GM19395 (cell line): Measurements from ENCODE around the gene BDH1.
"Not testable (repeated sequence)": the region's sequence is repeated elsewhere in the genome, so short reads cannot be mapped to it uniquely, and the experiment has no call there.

Experiments used
- ATAC-seq: cut with Tn5 transposase; IDR thresholded peaks from one replicate; pipeline ENCODE4 v1.9.1; 2021; ENCODE audit warnings: mild to moderate bottlenecking, moderate library complexity; ENCODE audit not compliant: unreplicated experiment

The BDH1 gene

DNA sequence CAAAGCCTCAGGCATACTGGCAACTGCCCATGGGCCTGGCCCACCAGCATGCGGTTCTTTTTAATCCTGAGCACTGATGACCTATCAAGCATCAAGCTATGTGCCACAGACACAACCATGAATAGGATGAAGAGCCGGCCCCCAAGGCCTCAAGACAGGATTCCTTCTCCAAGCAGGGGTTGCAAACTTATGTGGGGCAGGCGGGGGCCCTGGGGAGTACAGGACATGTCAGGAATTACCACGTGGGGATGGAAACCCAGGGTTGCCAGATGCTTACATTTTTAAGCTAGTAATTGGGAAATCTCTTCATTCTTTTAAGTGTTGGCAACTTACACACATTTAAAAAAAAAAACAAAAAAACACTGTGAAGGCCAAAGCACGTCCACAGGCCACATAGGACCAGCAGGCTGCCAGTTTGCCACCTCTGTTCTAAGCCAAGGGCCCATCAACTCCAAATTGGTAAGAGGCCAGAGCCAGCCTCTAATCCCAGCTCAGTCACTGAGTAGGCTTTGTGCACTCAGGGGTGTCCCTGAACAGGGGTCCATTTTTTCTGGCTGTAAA lies 32.8 kb downstream of the BDH1 start:
- no peak for ATAC-seq

DNA sequence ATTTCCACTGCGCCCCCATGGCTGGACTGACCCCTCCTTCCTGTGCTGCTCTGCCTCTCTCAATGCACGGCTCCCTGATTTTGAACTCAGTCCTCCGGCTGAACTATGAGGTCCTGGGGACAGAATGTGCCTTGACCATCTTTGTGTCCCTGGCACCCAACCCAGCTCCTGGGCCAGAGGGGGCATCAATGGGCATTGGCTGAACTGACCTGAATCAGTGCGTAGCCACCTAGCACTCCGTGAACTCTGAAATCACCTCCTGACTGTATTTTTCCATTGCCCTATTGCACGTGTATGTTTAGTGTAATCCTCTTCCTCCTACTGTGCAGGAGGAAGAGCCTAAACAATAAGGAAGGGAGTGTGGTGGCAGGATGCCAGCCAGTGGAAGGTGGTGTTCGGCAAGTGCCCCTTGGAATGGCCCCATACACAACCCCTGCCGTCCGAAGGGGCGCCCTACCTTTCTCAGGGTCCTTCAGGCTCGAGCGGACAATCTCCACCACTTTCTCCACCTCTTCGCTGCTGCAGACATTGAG lies 33.5 kb downstream of the BDH1 start:
- ATAC-seq: no peak

DNA sequence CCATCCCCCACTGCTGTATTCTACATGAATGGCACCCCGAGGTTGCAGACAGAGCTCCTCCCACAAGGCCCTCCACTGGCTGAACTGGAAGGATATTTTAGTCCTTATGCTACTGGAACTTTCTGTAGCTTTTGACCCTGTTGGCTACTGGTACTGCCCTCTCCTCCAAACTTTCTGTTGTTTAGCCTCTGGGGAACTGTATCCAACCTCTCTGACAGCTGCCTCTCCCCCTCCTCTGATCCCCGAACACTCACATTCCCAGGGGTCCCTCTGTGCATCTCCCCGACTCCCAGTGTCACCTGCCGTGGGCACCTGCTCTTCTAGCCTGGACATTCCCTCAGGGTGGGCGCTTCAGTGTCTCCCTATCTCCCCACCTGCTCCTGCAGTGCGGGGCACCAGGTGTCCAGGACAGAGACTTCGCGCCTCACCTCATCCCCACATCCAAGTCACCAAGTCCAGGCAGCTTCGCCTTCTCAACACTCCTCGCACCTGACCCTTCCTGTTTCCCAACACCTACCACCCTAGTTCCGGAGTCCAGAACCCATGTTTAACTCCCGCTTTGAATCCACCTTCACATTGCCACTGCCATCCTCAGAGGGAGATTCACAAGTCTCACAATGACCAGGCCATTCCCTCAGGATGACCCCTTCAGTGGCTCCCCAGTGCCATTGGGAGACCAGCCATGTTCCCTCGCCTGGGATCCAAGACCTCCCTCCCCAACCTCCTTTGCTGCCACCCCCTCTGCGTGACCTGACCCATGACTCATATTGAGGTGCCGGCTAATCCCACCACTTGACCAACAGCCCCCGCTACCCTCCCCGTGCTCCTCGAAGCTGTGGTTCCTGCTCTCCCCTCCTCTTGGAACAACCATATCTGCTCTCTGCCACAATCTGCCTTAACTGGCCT lies 34.2 kb downstream of the BDH1 start:
- ATAC-seq: no peak

DNA sequence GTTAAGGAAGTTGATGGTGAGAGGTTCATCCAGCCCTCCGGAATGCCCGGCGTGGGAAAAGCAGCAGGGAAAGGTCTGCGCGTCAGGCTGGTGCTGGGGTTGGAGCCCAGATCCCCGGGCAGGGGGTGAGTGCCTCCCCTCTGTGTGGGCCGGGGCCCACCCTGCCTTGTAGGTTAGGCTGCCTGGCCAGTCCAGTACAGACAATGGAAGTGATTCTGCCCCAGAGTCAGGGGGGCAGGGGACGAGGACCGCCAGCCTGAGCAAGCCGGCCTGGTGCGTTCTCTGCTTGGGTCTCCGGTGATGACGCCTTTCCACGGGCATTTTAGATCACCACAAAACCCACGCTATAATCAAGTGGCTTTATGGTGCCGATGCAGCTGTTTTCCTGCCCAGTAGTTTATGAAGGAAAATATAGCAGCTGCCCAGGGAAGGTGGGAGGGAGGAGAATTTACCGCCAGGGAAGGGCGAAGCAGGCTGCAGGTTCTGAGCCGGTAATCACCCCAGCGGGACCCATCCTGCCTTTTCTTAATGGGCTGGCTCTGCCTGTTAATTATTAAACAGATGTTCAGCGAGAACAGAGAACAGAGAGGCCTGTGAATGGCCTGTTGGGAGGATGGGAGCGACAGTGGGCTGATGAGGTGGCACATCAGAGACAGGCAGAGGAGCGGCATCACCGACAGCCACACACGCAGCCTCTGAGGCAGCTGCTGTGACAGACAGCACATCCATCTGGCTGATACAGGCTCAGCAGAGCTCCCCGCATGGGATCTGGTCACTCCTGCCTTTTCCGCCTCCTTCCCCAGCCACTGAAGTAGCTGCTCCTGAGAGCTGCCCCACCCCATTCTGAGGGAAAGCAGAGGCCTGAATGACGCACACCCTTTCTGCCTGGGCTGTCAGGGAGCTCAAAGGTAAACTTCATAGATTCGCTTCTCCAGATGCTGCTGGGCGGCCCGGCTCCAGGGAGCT lies 35.2 kb downstream of the BDH1 start:
- no peak for ATAC-seq

DNA sequence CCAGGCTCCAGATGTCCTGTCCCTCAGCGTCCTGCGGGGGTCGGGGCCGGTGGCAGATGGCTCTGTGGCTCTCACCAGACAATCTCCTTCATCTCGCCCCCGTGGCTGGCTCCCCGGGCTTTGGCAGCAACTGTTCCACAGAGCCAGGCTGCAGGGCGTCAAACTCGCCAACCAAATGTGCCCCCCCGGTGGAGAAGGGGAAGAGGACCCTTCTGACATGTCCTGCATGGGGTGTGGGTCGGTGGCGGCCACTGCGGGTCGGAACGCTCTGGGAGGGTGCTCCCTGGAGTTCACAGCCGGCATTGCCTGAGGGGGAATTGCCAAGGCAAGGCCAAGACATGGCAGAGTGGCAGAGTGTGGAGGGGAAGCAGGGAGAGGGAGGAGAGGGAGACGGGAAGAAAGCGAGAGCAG lies 36.0 kb downstream of the BDH1 start:
- ATAC-seq: no peak

DNA sequence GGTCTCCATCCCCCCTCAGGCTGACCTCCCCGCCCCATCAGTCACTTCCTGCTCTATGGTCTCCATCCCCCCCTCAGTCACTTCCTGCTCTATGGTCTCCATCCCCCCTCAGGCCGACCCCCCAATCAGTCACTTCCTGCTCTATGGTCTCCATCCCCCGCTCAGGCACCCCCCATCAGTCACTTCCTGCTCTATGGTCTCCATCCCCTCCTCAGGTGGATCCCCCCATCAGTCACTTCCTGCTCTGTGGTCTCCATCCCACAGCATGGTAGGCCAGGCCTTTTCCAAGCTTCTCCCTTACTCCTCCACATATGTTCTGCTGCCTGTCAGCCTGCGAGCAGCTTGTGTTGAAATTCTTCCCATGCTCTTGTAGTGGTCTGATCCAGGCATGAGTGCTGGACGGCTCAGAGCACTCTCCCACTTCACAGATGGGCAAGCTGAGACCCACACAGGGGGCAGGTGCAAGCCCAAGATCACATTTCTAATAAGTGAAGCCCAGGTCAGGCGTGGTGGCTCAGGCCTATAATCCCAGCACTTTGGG lies 36.8 kb downstream of the BDH1 start:
- no peak for ATAC-seq

DNA sequence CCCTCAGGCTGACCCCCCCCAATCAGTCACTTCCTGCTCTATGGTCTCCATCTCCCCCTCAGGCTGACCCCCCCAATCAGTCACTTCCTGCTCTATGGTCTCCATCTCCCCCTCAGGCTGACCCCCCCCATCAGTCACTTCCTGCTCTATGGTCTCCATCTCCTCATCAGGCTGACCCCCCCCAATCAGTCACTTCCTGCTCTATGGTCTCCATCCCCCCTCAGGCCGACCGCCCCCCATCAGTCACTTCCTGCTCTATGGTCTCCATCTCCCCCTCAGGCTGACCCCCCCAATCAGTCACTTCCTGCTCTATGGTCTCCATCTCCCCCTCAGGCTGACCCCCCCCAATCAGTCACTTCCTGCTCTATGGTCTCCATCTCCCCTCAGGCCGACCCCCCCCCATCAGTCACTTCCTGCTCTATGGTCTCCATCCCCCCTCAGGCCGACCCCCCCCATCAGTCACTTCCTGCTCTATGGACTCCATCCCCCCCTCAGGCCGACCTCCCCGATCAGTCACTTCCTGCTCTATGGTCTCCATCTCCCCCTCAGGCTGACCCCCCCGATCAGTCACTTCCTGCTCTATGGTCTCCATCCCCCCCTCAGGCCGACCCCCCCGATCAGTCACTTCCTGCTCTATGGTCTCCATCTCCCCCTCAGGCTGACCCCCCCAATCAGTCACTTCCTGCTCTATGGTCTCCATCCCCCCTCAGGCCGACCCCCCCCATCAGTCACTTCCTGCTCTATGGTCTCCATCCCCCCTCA lies 37.7 kb downstream of the BDH1 start:
- not testable (repeated sequence) for ATAC-seq

DNA sequence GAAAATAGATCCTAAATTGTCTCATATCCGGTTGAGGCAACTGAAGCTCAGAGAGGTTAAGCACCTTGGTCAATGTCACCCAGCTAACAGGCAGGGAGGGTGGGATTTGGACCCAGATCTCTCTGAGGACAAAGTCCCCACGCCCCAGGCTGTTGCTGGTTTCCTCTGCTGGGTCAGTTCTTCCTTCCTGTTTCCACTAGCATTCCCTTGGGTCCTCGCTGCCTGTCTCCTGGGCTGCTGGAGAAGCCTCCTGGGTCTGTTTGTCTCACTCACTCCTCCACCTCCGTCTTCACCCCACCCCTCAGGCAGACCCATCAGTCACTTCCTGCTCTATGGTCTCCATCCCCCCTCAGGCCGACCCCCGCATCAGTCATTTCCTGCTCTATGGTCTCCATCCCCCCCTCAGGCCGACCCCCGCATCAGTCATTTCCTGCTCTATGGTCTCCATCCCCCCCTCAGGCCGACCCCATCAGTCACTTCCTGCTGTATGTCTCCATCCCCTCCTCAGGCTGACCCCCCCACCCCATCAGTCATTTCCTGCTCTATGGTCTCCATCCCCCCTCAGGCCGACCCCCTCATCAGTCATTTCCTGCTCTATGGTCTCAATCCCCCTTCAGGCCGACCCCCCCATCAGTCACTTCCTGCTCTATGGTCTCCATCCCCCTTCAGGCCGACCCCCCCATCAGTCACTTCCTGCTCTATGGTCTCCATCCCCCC lies 38.7 kb downstream of the BDH1 start:
- not testable (repeated sequence) for ATAC-seq

DNA sequence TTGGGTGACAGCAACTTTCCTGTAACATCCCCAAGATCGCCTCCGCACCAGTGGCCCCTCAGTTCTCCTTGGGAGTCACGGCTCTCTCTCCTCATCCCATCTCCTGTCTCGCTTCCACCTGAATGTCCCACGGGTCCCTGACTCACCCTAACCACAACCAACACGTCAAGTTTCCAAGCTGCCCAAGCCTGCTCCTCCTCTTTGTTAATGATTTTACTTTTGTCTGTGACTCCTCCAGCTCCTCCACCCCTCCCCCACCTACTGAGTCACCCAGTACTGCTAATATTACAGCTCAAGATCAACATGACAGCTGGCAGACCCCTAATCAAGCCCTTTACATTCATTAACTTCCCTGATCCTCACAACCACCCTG lies 39.3 kb downstream of the BDH1 start:
- ATAC-seq: no peak

DNA sequence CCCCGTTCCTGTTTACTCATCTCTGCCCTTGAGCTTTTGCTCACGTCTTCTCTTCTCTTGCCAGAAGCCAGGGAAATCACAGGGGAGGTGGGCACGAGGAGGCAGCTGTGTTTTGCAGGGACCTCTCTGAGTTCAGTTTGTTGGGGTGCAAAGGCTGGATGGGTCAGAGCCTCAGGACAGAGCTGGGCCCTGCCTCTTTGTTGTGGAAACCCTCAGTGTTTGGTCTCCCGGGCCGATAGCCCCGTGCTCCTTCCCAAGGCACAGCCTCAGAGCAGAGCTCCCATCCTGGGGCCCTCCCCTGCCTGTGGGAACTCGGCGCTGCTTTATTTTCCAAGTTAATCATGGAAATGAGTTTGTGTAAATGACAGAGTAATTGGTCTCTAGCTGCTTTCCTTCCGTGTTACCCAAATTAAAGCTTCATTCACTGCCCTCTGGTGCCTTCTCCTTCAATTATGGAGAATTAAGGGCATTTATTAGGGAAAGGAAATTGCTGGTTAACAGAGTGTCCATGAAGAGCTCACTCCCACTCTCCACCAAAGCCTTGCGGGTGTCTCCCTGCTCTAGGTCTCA lies 40.9 kb downstream of the BDH1 start:
- ATAC-seq: no peak

DNA sequence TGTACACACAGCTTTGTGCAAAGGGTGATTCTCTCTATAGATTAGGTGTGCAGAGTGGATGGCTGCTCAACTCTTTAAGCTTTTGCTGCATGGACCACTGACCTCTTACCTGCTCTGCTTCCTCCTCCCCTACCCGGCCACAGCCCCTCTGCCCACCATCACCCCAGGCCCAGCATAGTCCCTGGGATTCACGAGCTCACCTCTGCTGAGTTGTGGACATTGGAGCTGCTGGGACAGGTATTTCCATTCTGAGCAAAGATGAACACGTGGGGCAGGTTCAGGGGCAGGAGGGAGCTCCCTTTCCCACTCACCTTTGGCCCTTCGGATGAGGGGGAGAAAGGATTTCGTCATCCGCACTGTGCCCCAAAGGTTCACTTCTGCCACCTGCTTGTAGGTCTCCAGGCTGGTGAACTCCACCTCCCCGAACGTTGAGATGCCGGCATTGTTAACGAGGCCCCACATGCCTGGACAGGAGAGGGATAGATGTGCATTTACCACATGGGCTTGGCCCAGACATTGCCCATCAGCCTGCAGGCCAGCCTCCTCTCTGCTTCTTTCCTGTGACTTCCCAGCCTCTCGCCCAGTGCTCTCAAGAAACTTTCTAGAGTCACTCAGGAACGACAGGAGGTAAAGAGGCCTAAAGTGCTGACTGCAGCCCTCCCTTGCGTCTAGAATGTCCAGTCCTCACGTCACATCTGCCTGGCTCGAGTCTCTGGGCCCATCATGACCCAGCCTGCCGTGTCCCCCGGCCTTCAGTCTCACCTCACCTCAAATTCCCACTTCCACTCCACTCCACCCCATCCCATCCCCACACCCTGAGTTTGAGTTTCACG lies 41.6 kb downstream of the BDH1 start:
- no peak for ATAC-seq

DNA sequence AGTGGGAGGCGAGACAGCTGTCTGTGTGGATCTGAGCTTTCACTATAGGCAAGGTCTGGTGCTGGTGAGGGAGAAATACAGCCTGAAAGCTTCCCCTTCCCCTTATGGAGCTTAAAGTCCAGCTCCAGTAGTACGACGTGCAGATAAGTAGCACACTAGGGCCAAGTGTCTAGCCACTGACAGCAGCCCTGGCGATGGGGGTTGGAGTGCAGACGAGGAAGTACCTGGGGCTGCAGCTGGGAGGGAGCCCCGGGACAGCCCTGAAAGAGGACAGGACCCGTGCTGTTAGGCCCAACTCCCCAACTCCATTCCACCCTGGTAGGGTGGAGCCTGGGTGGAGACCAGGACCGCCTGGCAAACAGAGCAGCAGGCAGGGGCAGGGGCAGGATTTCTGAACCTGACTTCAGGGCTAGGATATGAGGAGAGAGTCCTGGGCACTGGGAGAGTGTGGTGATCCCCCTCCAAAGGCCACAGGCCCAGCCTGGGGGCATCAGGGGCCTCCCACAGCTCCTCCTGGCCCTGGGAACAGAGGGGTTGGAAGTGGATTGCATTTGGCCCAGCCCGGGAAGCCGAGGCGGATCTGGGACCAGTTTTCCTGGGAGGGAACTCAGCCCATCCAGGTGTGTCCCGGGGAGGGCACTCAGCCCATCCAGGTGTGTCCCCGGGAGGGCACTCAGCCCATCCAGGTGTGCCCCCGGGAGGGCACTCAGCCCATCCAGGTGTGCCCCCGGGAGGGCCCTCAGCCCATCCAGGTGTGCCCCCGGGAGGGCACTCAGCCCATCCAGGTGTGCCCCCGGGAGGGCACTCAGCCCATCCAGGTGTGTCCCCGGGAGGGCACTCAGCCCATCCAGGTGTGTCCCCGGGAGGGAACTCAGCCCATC lies 42.8 kb downstream of the BDH1 start:
- ATAC-seq: no peak

DNA sequence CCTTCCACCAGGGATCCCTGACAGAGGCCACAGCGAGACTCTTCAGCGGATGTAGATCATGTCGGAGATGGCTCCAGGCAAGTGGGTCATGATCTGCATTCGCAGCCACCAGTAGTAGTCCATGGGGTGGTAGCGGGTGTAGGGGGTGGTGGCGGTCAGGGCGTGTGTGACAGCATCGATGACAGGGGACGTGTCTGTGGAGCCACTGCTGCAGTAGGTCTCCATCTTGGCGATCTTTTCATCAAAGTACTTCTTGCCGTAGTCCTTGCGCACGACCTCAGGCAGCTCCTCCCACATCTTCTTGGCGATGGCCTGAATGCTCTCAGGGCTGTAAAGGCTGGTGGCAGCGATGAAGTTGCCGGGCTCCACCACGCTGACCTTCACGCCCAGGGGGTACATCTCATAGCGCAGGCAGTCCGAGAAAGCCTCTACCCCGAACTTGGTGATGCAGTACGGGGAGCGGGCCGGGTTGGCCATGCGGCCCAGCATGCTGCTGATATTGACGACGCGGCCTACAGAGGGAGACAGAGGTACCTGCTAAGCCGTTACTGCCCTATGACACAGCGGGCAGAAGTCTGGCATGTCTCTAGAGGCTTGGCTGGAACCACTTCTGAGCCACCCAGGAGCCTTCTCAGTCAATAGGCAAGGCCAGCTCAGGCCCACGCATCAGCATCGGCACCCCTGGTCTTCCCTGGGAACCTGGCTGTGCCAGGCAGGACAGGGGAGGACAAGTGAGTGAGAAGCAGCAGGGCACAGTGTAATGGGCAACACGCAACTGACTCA lies 43.7 kb downstream of the BDH1 start:
- no peak for ATAC-seq

DNA sequence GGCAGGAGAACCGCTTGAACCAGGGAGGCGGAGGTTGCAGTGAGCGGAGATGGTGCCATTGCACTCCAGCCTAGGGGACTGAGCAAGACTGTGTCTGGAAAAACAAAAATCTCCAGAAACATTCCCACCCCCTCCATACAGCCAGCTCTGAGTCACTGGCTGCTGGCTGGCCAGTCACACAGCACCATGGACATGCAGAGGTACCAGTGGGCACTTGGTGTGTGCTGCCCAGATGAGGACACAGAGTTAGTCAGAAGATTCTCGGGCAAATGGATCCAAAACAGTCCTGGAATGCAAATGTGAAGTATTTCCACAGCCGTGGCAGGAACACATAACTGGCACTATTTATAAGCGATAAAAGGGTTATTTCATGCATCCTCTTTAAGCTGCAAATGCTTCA lies 44.6 kb downstream of the BDH1 start:
- no peak for ATAC-seq

DNA sequence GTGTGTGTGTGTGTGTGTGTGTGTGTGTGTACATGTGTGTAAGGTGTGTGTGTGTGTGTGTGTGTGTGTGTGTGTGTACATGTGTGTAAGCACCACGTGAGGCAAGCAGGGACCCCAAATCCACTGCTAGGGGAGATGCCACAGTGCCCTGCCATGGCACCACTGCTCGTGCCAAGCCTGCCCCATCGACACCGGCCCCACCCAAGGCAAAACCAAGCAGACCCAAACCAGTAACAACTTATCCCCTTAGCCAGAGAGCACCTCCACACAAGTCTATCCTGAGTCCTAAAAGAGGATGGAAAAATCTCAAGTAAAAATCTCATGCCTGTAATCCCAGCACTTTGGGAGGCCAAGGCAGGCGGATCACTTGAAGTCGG lies 45.1 kb downstream of the BDH1 start:
- ATAC-seq: no peak

DNA sequence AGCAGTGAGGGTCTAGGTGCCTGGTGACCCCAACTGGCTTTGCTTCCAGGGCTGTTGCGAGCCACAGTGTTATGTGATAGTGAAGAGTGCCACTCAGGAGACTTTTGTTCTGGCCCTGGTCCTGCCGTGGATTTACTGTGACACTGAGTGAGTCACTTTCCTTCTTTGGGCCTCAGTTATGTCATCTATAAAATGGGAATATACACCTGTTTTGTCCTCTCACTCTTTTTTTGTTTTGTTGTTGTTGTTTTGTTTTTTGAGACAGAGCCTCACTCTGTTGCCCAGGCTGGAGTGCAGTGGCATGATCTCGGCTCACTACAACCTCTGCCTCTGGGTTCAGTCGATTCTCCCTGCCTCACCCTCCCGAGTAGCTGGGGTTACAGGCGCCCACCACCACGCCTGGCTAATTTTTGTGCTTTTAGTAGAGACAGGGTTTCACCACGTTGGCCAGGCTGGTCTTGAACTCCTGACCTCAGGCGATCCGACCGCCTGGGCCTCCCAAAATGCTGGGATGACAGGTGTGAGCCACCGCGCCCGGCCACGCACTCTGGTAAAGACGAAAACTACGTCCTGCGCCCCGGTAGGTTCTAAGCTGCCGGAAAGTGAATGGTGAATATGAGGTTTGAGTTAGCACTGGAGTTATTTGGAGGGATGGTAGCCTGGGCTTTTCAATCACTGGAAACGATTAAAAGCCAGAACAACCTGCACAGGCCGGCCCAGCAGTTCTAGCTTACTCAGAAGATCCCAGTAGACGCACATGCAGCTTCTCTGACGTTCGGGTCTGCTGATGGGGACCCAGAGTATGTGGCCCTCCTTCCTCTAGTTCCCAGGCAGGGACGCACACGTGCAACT lies 46.6 kb downstream of the BDH1 start:
- no peak for ATAC-seq
